Measurements from ENCODE around the gene EYS. TPM values are rescaled to one million over a fixed set of nuclear protein-coding genes. Genes with fewer than 3 reads are reported as not detected.

EYS gene
- polyA plus RNA-seq, 2 of the 4 experiments (the other 2 are of a cell fraction): 0.03 to 0.06 TPM

DNA sequence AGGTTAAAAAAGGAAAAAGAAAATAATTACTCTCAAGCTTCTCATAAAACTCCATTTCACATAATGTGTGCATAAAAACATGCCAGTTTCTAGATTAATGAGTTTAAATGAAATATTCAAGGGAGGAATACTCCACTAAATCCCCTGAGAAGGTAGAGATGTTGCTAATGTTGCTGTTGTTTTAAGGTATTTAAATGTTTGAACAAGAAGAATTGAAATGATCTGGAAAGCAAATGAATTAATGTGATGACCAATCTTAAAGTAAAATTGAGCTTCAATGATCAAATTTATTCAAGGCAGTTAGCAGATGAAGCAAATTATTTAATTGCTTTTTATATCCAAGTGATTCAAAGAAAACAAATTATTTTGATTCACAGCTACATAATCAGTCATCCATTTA lies 804.4 kb downstream of the EYS start:
- H3K9me3 ChIP-seq: no peaks in the 10 kb centered on the region
- TF ChIP-seq, protein P1, sequence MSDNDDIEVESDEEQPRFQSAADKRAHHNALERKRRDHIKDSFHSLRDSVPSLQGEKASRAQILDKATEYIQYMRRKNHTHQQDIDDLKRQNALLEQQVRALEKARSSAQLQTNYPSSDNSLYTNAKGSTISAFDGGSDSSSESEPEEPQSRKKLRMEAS (IDR thresholded peaks at IDR 0.05): no peak
- TF ChIP-seq FOSL2 (IDR thresholded peaks at IDR 0.05): no peak
- TF ChIP-seq FOSL2 (CRISPR knock-in tag; IDR thresholded peaks at IDR 0.05): no peak
- TF ChIP-seq, protein P2, sequence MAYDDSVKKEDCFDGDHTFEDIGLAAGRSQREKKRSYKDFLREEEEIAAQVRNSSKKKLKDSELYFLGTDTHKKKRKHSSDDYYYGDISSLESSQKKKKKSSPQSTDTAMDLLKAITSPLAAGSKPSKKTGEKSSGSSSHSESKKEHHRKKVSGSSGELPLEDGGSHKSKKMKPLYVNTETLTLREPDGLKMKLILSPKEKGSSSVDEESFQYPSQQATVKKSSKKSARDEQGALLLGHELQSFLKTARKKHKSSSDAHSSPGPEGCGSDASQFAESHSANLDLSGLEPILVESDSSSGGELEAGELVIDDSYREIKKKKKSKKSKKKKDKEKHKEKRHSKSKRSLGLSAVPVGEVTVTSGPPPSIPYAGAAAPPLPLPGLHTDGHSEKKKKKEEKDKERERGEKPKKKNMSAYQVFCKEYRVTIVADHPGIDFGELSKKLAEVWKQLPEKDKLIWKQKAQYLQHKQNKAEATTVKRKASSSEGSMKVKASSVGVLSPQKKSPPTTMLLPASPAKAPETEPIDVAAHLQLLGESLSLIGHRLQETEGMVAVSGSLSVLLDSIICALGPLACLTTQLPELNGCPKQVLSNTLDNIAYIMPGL (CRISPR knock-in tag; IDR thresholded peaks at IDR 0.05; ENCODE audit: borderline replicate concordance): no peak
- TF ChIP-seq NR3C1 (IDR thresholded peaks at IDR 0.05): no peak
- TF ChIP-seq, protein P3, sequence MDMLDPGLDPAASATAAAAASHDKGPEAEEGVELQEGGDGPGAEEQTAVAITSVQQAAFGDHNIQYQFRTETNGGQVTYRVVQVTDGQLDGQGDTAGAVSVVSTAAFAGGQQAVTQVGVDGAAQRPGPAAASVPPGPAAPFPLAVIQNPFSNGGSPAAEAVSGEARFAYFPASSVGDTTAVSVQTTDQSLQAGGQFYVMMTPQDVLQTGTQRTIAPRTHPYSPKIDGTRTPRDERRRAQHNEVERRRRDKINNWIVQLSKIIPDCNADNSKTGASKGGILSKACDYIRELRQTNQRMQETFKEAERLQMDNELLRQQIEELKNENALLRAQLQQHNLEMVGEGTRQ (IDR thresholded peaks at IDR 0.05): no peak
- no peak for TF ChIP-seq SREBF2 (IDR thresholded peaks at IDR 0.05)
- no peak for TF ChIP-seq CBX8 (IDR thresholded peaks at IDR 0.05)
- TF ChIP-seq, protein P4, sequence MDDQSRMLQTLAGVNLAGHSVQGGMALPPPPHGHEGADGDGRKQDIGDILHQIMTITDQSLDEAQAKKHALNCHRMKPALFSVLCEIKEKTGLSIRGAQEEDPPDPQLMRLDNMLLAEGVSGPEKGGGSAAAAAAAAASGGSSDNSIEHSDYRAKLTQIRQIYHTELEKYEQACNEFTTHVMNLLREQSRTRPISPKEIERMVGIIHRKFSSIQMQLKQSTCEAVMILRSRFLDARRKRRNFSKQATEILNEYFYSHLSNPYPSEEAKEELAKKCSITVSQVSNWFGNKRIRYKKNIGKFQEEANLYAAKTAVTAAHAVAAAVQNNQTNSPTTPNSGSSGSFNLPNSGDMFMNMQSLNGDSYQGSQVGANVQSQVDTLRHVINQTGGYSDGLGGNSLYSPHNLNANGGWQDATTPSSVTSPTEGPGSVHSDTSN (IDR thresholded peaks at IDR 0.05): no peak
- no peak for TF ChIP-seq NFE2L2 (conservative IDR thresholded peaks at IDR 0.05; ENCODE audit: low read length)
- no peak for TF ChIP-seq JUN (IDR thresholded peaks at IDR 0.05)
- TF ChIP-seq CHD2 (IDR thresholded peaks at IDR 0.05; ENCODE audit: low read length, partially characterized antibody): no peak
- no peak for TF ChIP-seq MAZ (IDR thresholded peaks at IDR 0.05; ENCODE audit: borderline replicate concordance, low read depth, low read length)
- TF ChIP-seq, protein P5, sequence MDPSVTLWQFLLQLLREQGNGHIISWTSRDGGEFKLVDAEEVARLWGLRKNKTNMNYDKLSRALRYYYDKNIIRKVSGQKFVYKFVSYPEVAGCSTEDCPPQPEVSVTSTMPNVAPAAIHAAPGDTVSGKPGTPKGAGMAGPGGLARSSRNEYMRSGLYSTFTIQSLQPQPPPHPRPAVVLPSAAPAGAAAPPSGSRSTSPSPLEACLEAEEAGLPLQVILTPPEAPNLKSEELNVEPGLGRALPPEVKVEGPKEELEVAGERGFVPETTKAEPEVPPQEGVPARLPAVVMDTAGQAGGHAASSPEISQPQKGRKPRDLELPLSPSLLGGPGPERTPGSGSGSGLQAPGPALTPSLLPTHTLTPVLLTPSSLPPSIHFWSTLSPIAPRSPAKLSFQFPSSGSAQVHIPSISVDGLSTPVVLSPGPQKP (IDR thresholded peaks at IDR 0.05; ENCODE audit: low read depth, low read length): no peak
- TF ChIP-seq MYC (IDR thresholded peaks at IDR 0.05; ENCODE audit: borderline replicate concordance, low read length): no peak
- no peak for TF ChIP-seq ESRRA (IDR thresholded peaks at IDR 0.05; ENCODE audit: borderline replicate concordance, low read length)
- TF ChIP-seq, protein P6, sequence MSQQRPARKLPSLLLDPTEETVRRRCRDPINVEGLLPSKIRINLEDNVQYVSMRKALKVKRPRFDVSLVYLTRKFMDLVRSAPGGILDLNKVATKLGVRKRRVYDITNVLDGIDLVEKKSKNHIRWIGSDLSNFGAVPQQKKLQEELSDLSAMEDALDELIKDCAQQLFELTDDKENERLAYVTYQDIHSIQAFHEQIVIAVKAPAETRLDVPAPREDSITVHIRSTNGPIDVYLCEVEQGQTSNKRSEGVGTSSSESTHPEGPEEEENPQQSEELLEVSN (IDR thresholded peaks at IDR 0.05; ENCODE audit: borderline replicate concordance, low read depth): no peak
- no peak for TF ChIP-seq RARB (CRISPR knock-in tag; IDR thresholded peaks at IDR 0.05)
- TF ChIP-seq ZC3H11A (IDR thresholded peaks at IDR 0.05): no peak
- no peak overlapping the region for H3K4me2 ChIP-seq
- H3K27ac ChIP-seq: no peak overlapping the region
- POLR2A ChIA-PET: no interaction called here
- DNase-seq (ENCODE audit: low read depth in 1 of 2, low spot score in 1 of 2) (no peak), FAIRE-seq (no peak), ATAC-seq (no peak)
- H3K4me1 ChIP-seq: no peaks in the 10 kb centered on the region
- H3K4me3 ChIP-seq: no peak overlapping the region
- CTCF ChIA-PET: no interaction called here

DNA sequence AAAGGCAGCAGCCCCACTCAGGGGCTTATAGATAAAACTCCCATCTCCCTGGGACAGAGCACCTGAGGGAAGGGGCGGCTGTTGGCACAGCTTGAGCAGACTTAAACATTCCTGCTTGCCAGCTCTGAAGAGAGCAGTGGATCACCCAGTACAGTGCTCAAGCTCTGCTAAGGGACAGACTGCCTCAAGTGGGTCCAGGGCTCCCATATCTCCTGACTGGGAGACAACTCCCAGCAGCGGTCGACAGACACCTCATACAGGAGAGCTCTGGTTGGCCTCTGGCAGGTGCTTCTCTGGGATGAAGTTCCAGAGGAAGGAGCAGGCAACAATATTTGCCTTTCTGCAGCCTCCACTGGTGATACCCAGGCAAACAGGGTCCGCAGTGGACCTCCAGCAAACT lies 810.1 kb downstream of the EYS start:
- no peak overlapping the region for H3K4me2 ChIP-seq
- DNase-seq (ENCODE audit: low read depth in 1 of 2, low spot score in 1 of 2) (no peak), FAIRE-seq (no peak), ATAC-seq (no peak)
- WGBS (ENCODE audit: missing lambda C conversion rate): 83% methylated on average over 4 of the region's 4 CpGs
- H3K4me1 ChIP-seq: no peaks in the 10 kb centered on the region
- no peak for TF ChIP-seq TFCP2L1 (CRISPR knock-in tag; IDR thresholded peaks at IDR 0.05)
- no peak for TF ChIP-seq BHLHE40 (IDR thresholded peaks at IDR 0.05; ENCODE audit: low read depth, low read length)
- no peak for TF ChIP-seq RNF2 (IDR thresholded peaks at IDR 0.05; ENCODE audit: borderline replicate concordance, low read depth)
- no peak for TF ChIP-seq MYC (IDR thresholded peaks at IDR 0.05; ENCODE audit: borderline replicate concordance, low read length)
- TF ChIP-seq RARB (CRISPR knock-in tag; IDR thresholded peaks at IDR 0.05): no peak
- no peak for TF ChIP-seq KDM1A (IDR thresholded peaks at IDR 0.05; ENCODE audit: low read depth)
- no peak for TF ChIP-seq CEBPB (IDR thresholded peaks at IDR 0.05)
- TF ChIP-seq, protein P4 (IDR thresholded peaks at IDR 0.05): no peak
- TF ChIP-seq, protein P1 (IDR thresholded peaks at IDR 0.05): no peak
- TF ChIP-seq GATA3 (IDR thresholded peaks at IDR 0.05; ENCODE audit: borderline replicate concordance): no peak
- TF ChIP-seq, protein P7, sequence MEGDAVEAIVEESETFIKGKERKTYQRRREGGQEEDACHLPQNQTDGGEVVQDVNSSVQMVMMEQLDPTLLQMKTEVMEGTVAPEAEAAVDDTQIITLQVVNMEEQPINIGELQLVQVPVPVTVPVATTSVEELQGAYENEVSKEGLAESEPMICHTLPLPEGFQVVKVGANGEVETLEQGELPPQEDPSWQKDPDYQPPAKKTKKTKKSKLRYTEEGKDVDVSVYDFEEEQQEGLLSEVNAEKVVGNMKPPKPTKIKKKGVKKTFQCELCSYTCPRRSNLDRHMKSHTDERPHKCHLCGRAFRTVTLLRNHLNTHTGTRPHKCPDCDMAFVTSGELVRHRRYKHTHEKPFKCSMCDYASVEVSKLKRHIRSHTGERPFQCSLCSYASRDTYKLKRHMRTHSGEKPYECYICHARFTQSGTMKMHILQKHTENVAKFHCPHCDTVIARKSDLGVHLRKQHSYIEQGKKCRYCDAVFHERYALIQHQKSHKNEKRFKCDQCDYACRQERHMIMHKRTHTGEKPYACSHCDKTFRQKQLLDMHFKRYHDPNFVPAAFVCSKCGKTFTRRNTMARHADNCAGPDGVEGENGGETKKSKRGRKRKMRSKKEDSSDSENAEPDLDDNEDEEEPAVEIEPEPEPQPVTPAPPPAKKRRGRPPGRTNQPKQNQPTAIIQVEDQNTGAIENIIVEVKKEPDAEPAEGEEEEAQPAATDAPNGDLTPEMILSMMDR (IDR thresholded peaks at IDR 0.05): no peak
- no peak for TF ChIP-seq CHD2 (IDR thresholded peaks at IDR 0.05; ENCODE audit: low read length, partially characterized antibody)
- TF ChIP-seq, protein P8, sequence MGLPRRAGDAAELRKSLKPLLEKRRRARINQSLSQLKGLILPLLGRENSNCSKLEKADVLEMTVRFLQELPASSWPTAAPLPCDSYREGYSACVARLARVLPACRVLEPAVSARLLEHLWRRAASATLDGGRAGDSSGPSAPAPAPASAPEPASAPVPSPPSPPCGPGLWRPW (IDR thresholded peaks at IDR 0.05): no peak
- no peak for TF ChIP-seq NPAS2 (CRISPR knock-in tag; IDR thresholded peaks at IDR 0.05; ENCODE audit: borderline replicate concordance)
- CTCF ChIA-PET: no interaction called here
- no peak overlapping the region for H3K27ac ChIP-seq
- H3K4me3 ChIP-seq: no peak overlapping the region
- H3K9me3 ChIP-seq: no peaks in the 10 kb centered on the region
- POLR2A ChIA-PET: no interaction called here

All from A549 (cell line).